Measurements from ENCODE around the gene OVOL3. TPM values are rescaled to one million over a fixed set of nuclear protein-coding genes. Genes with fewer than 3 reads are reported as not detected.

The OVOL3 gene
- total RNA-seq, 2 donors from 2014 or later = not detected

GRCh38 chr19:36092566-36092965 is 18.4 kb upstream of the OVOL3 start:
- no peaks in the 10 kb centered on the region for H3K27me3 ChIP-seq (replicated peaks; ENCODE audit: insufficient read depth)
- no peak overlapping the region for H3K27ac ChIP-seq
- H3K36me3 ChIP-seq = no peaks in the 10 kb centered on the region
- TF ChIP-seq POLR2A (IDR thresholded peaks at IDR 0.05) (no peak), POLR2AphosphoS5 (IDR thresholded peaks at IDR 0.05) (no peak), CTCF (IDR thresholded peaks at IDR 0.05) (no peak)
- DNase-seq (ENCODE audit: low spot score) = no peak
- H3K9me3 ChIP-seq = no peaks in the 10 kb centered on the region
- no peak overlapping the region for H3K4me3 ChIP-seq
- H3K4me1 ChIP-seq (replicated peaks) = no peaks in the 10 kb centered on the region
- 93% methylated on average over 7 of the region's 7 CpGs for WGBS
- intact Hi-C loops (cut with DNase I) = no loop called here

- Histone ChIP-seq H3K27me3 (replicated peaks; ENCODE audit: insufficient read depth) (no peaks in the 10 kb centered on the region), H3K9me3 (no peaks in the 10 kb centered on the region), H3K4me1 (replicated peaks) (no peaks in the 10 kb centered on the region), H3K36me3 (no peaks in the 10 kb centered on the region), H3K4me3 (no peak overlapping the region), H3K27ac (no peak overlapping the region)
- TF ChIP-seq POLR2A (IDR thresholded peaks at IDR 0.05) (no peak), POLR2AphosphoS5 (IDR thresholded peaks at IDR 0.05) (no peak), CTCF (IDR thresholded peaks at IDR 0.05) (no peak)
- intact Hi-C loops (cut with DNase I) = no loop called here
- WGBS = 87% methylated on average over 5 of the region's 5 CpGs
- no peak for DNase-seq (ENCODE audit: low spot score)
These were observed 17.7 kb upstream of the OVOL3 start for GRCh38 chr19:36093146-36093662.

- TF ChIP-seq POLR2A (IDR thresholded peaks at IDR 0.05) = no peak
- TF ChIP-seq POLR2AphosphoS5 (IDR thresholded peaks at IDR 0.05) = no peak
- TF ChIP-seq CTCF (IDR thresholded peaks at IDR 0.05) = no peak
- no peak for DNase-seq (ENCODE audit: low spot score)
- Histone ChIP-seq H3K9me3 (no peaks in the 10 kb centered on the region), H3K27me3 (replicated peaks; ENCODE audit: insufficient read depth) (no peaks in the 10 kb centered on the region), H3K27ac (no peak overlapping the region), H3K4me3 (no peak overlapping the region), H3K36me3 (no peaks in the 10 kb centered on the region), H3K4me1 (replicated peaks) (no peaks in the 10 kb centered on the region)
- intact Hi-C loops (cut with DNase I) = no loop called here
- WGBS = 73% methylated on average over 6 of the region's 6 CpGs
These were observed 17.3 kb upstream of the OVOL3 start for GRCh38 chr19:36093687-36094086.

DNA sequence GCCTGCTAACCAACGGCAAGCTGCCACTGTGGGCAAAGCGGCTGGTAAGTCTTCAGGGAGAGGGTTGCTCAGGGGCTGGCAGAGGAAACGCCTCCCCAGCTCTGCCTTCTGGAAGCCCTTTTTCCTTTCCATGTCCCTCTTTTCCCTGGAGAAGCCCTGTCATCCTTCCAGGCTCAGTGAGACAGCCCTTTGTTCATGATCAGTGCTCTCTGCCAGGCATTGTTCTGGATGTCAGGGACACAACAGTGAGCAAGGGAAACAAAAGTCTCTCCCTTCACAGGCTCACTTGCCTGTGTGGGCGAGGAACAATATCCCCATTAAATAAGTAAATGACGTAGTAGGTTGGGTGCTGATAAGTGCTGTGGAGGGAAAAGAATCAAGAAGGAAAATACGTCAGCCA is 13.9 kb upstream of the OVOL3 start:
- intact Hi-C loops (cut with DNase I) = no loop called here
- no peak overlapping the region for H3K4me3 ChIP-seq
- no peak for TF ChIP-seq POLR2AphosphoS5 (IDR thresholded peaks at IDR 0.05)
- TF ChIP-seq CTCF (IDR thresholded peaks at IDR 0.05) = no peak
- TF ChIP-seq POLR2A (IDR thresholded peaks at IDR 0.05) = no peak
- H3K36me3 ChIP-seq = no peaks in the 10 kb centered on the region
- no peaks in the 10 kb centered on the region for H3K9me3 ChIP-seq
- WGBS = 68% methylated on average over 6 of the region's 6 CpGs
- no peak for DNase-seq (ENCODE audit: low spot score)
- H3K4me1 ChIP-seq (replicated peaks) = no peaks in the 10 kb centered on the region
- no peak overlapping the region for H3K27ac ChIP-seq
- H3K27me3 ChIP-seq (replicated peaks; ENCODE audit: insufficient read depth) = no peaks in the 10 kb centered on the region

- no peak overlapping the region for H3K4me3 ChIP-seq
- H3K27me3 ChIP-seq (replicated peaks; ENCODE audit: insufficient read depth) = no peaks in the 10 kb centered on the region
- no peak for DNase-seq (ENCODE audit: low spot score)
- intact Hi-C loops (cut with DNase I) = no loop called here
- no peak overlapping the region for H3K27ac ChIP-seq
- TF ChIP-seq POLR2AphosphoS5 (IDR thresholded peaks at IDR 0.05) = no peak
- no peak for TF ChIP-seq CTCF (IDR thresholded peaks at IDR 0.05)
- no peak for TF ChIP-seq POLR2A (IDR thresholded peaks at IDR 0.05)
- H3K4me1 ChIP-seq (replicated peaks) = no peaks in the 10 kb centered on the region
- H3K9me3 ChIP-seq = no peaks in the 10 kb centered on the region
- 84% methylated on average over 19 of the region's 19 CpGs for WGBS
- H3K36me3 ChIP-seq = no peaks in the 10 kb centered on the region
These were observed 11.7 kb upstream of the OVOL3 start for GRCh38 chr19:36099166-36099785.

Measured in prostate gland (tissue), 2 donors.